ENCODE measurements around the gene CFAP61. TPM values are rescaled to one million over a fixed set of nuclear protein-coding genes. Genes with fewer than 3 reads are reported as not detected.
A peak's percentile ranks its signal among the peaks of the same experiment; 100 is the strongest.

CFAP61 gene
- total RNA-seq, 4 donors from 2014 or later = 0.18 to 0.80 (median 0.57) TPM

- Histone ChIP-seq H3K4me3 (peak overlapping the region; percentile 55), H3K27ac (no peak overlapping the region), H3K4me1 (peaks cover 57% of the 10 kb centered on the region), H3K9me3 (no peaks in the 10 kb centered on the region), H3K36me3 (no peaks in the 10 kb centered on the region), H3K27me3 (peaks cover 87% of the 10 kb centered on the region)
- 0% methylated on average over 8 of the region's 130 CpGs for WGBS
- TF ChIP-seq EP300 (IDR thresholded peaks at IDR 0.05) (no peak), POLR2AphosphoS5 (IDR thresholded peaks at IDR 0.05) (no peak), POLR2A (IDR thresholded peaks at IDR 0.05) (no peak), CTCF (IDR thresholded peaks at IDR 0.05) (no peak)
- no peak for DNase-seq (ENCODE audit: low spot score in 2 of 2)
Measured at GRCh38 chr20:20368418-20369249, 316.3 kb downstream of the CFAP61 start.

- WGBS = 14% methylated on average over 20 of the region's 86 CpGs
- H3K27ac ChIP-seq = no peak overlapping the region
- H3K27me3 ChIP-seq = peaks cover 80% of the 10 kb centered on the region
- TF ChIP-seq POLR2AphosphoS5 (IDR thresholded peaks at IDR 0.05) (no peak), CTCF (IDR thresholded peaks at IDR 0.05) (peak in 1 of 2 donors; percentile 10)
- H3K4me1 ChIP-seq = peaks cover 49% of the 10 kb centered on the region
- no peaks in the 10 kb centered on the region for H3K9me3 ChIP-seq
- H3K36me3 ChIP-seq = no peaks in the 10 kb centered on the region
- no peak for DNase-seq (ENCODE audit: low spot score in 2 of 2)
- peak overlapping the region; percentile 55 for H3K4me3 ChIP-seq
Measured at GRCh38 chr20:20369250-20370093, 317.1 kb downstream of the CFAP61 start.

GRCh38 chr20:20370094-20370575, 317.8 kb downstream of the CFAP61 start:
- 39% methylated on average over 10 of the region's 10 CpGs for WGBS
- H3K4me1 ChIP-seq = peaks cover 45% of the 10 kb centered on the region
- no peak overlapping the region for H3K4me3 ChIP-seq
- no peaks in the 10 kb centered on the region for H3K36me3 ChIP-seq
- no peak overlapping the region for H3K27ac ChIP-seq
- H3K27me3 ChIP-seq = peaks cover 80% of the 10 kb centered on the region
- TF ChIP-seq POLR2AphosphoS5 (IDR thresholded peaks at IDR 0.05) (no peak), POLR2A (IDR thresholded peaks at IDR 0.05) (no peak), CTCF (IDR thresholded peaks at IDR 0.05) (no peak), EP300 (IDR thresholded peaks at IDR 0.05) (no peak)
- DNase-seq (ENCODE audit: low spot score in 2 of 2) = no peak
- no peaks in the 10 kb centered on the region for H3K9me3 ChIP-seq

GRCh38 chr20:20371083-20371482, 318.8 kb downstream of the CFAP61 start:
- peaks cover 80% of the 10 kb centered on the region for H3K27me3 ChIP-seq
- TF ChIP-seq POLR2A (IDR thresholded peaks at IDR 0.05) (no peak), POLR2AphosphoS5 (IDR thresholded peaks at IDR 0.05) (no peak), EP300 (IDR thresholded peaks at IDR 0.05) (no peak), CTCF (IDR thresholded peaks at IDR 0.05) (no peak)
- no peak overlapping the region for H3K4me3 ChIP-seq
- H3K4me1 ChIP-seq = peaks cover 41% of the 10 kb centered on the region
- no peaks in the 10 kb centered on the region for H3K36me3 ChIP-seq
- 66% methylated on average over 7 of the region's 7 CpGs for WGBS
- DNase-seq (ENCODE audit: low spot score in 2 of 2) = no peak
- no peak overlapping the region for H3K27ac ChIP-seq
- H3K9me3 ChIP-seq = no peaks in the 10 kb centered on the region

GRCh38 chr20:20371681-20372080, 319.3 kb downstream of the CFAP61 start:
- Histone ChIP-seq H3K4me3 (no peak overlapping the region), H3K27ac (no peak overlapping the region), H3K27me3 (peaks cover 75% of the 10 kb centered on the region), H3K9me3 (no peaks in the 10 kb centered on the region), H3K4me1 (peaks cover 39% of the 10 kb centered on the region), H3K36me3 (no peaks in the 10 kb centered on the region)
- no peak for DNase-seq (ENCODE audit: low spot score in 2 of 2)
- TF ChIP-seq EP300 (IDR thresholded peaks at IDR 0.05) (no peak), POLR2A (IDR thresholded peaks at IDR 0.05) (no peak), CTCF (IDR thresholded peaks at IDR 0.05) (no peak), POLR2AphosphoS5 (IDR thresholded peaks at IDR 0.05) (no peak)
- WGBS = 60% methylated on average over 3 of the region's 3 CpGs

All from suprapubic skin (tissue), 4 donors.